Fibroblast of pulmonary artery (primary cell): Measurements from ENCODE around the gene NDUFB1.

Experiments
- DNase-seq: peaks from one replicate; pipeline ENCODE4 v3.0.0-alpha.2; 2010; ENCODE audit warnings: low read depth
- H3K4me3 ChIP-seq: replicated peaks from 2 replicates; pipeline ENCODE4 v1.5.1; 2011; ENCODE audit warnings: low read depth, mild to moderate bottlenecking, control low read depth, low read length, moderate library complexity
- TF ChIP-seq, protein P1 (sequence below): IDR thresholded peaks from 2 replicates; pipeline ENCODE4 v1.5.1; 2011; ENCODE audit warnings: mild to moderate bottlenecking, control low read depth, low read length, inconsistent platforms; ENCODE audit errors: missing control alignments

NDUFB1 gene

GRCh38 chr14:92109490-92109889, 12.0 kb downstream of the NDUFB1 start:
- TF ChIP-seq, protein P1, sequence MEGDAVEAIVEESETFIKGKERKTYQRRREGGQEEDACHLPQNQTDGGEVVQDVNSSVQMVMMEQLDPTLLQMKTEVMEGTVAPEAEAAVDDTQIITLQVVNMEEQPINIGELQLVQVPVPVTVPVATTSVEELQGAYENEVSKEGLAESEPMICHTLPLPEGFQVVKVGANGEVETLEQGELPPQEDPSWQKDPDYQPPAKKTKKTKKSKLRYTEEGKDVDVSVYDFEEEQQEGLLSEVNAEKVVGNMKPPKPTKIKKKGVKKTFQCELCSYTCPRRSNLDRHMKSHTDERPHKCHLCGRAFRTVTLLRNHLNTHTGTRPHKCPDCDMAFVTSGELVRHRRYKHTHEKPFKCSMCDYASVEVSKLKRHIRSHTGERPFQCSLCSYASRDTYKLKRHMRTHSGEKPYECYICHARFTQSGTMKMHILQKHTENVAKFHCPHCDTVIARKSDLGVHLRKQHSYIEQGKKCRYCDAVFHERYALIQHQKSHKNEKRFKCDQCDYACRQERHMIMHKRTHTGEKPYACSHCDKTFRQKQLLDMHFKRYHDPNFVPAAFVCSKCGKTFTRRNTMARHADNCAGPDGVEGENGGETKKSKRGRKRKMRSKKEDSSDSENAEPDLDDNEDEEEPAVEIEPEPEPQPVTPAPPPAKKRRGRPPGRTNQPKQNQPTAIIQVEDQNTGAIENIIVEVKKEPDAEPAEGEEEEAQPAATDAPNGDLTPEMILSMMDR = no peak
- no peak overlapping the region for H3K4me3 ChIP-seq
- no peak for DNase-seq

GRCh38 chr14:92108345-92109254, 12.9 kb downstream of the NDUFB1 start:
- TF ChIP-seq, protein P1 = no peak
- H3K4me3 ChIP-seq = no peak overlapping the region
- DNase-seq = no peak

- TF ChIP-seq, protein P1 = peak; percentile 79
Measured at GRCh38 chr14:92106143-92106926, 15.2 kb downstream of the NDUFB1 start, which contains the start of gene ATXN3. TSS of gene ATXN3 (minus strand) at chr14:92106582. CDS start at chr14:92106552, 30 bp downstream.

DNA sequence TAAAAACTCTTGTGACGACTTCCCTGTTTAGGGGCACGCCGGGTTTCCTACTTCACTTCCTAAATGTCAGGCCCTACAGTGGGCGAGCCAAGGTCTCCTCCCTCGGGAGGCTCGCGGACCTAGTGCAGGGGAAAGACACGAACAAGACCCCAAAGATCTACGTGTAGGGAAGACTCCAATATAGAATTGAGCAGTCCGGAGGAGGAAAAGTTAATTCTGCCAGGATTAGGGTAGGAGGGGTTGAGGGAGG, 15.7 kb downstream of the NDUFB1 start:
- H3K4me3 ChIP-seq = peak overlapping the region; percentile 61
- TF ChIP-seq, protein P1 = no peak
- peak; percentile 68 for DNase-seq

More at GRCh38 chr14:92106143-92106926, 15.2 kb downstream of the NDUFB1 start, which contains the start of gene ATXN3:
- peak; percentile 99 for DNase-seq
- H3K4me3 ChIP-seq = peak within 1 kb of the TSS; percentile 61

DNA sequence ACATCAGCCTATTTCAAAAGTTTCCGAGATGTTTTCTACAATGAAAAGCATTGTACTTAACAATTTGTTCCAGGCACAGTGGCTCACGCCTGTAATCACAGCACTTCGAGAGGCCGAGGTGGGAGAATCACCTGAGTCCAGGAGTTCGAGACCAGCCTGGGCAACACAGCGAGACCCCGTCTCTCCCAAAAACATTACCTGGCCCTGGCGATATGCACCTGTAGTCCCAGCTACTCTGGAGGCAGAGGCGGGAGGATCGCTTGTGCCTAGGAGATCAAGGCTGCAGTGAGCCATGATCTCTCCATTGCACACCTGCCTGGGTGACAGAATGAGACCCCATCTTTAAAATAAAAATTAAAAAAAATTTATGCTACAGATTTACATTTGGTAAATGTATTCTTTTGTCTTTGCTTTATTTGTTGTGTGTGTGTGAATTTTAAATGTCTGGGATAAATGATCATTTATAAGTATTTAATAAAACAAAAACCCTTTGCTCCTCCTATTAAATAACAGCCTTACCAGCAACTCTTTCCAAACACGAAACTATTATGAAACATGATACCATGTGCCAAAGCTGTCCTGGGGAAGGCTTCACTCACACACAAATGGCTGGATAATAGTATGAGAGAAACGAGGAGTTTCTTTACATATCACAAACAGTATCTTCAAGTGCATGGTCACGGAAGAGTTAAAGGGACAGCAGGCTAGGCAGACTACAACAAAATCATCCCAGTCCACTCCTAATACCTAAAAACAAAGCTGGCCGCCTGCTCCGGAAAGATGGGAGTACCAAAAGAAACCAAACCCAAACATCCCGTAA, 16.2 kb downstream of the NDUFB1 start:
- DNase-seq = no peak
- peak overlapping the region; percentile 61 for H3K4me3 ChIP-seq
- TF ChIP-seq, protein P1 = no peak

DNA sequence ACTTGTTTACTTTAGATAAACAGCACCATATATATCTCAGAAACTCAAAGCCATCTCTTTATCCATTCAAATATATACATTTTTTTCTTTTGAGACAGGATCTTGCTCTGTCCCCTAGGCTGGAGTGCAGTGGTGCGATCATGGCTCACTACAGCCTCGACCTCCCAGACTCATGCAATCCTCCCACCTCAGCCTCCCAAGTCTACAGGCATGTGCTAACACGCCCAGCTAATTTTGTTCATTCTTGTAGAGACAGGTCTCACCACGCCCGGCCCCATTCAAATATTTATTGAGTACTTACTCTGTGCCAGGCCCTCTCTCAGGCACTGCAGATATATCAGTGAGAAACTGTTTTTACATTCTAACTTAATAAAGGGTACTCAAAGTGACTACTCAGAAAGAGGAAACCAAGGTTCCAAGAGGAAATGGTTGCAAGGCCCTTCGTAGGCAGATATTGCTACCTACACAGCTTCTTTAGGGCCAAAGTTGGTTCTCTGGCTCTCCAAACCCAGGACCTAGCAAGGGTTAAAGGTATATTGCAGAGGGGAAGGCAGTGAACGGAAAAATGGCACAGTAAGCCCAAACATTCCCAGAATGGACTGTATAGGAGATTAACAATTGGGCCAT, 18.0 kb downstream of the NDUFB1 start:
- TF ChIP-seq, protein P1 = no peak
- no peak overlapping the region for H3K4me3 ChIP-seq
- no peak for DNase-seq
